ENCODE measurements around the gene ZNF593. TPM values are rescaled to one million over a fixed set of nuclear protein-coding genes. Genes with fewer than 3 reads are reported as not detected.

Gene ZNF593
- total and polyA plus RNA-seq, 8 donors = 10.6 to 138 (median 74.1) TPM; not detected in 1

GRCh38 chr1:26158271-26158907, 11.3 kb upstream of the ZNF593 start:
- no peak for DNase-seq
- H3K27me3 ChIP-seq = peaks cover 0 to 85% (median 36%) of the 10 kb centered on the region in 3 donors
- H3K4me1 ChIP-seq = peaks cover 9 to 24% (median 19%) of the 10 kb centered on the region in 4 donors
- H3K4me3 ChIP-seq = peak overlapping the region in 1 of 4 donors; percentile 66
- intact Hi-C loops (cut with DNase I; ENCODE audit: low total_unique reads) = no loop called here
- peak overlapping the region in 4 of 5 donors; percentile 28 to 49 (median 36) for H3K27ac ChIP-seq
- H3K36me3 ChIP-seq = no peaks in the 10 kb centered on the region
- no peaks in the 10 kb centered on the region for H3K9me3 ChIP-seq
- TF ChIP-seq CTCF (IDR thresholded peaks at IDR 0.05) (no peak), POLR2AphosphoS5 (IDR thresholded peaks at IDR 0.05) (no peak), EP300 (IDR thresholded peaks at IDR 0.05) (no peak), POLR2A (IDR thresholded peaks at IDR 0.05) (no peak)
- 84 to 93% (median 91%) methylated on average over 4 to 5 of the region's 5 CpGs for WGBS, 5 donors

- Histone ChIP-seq H3K27ac (peak within 1 kb of the TSS in 4 of 5 donors; percentile 34 to 49 (median 42)), H3K4me1 (peaks cover 14 to 31% (median 25%) of the 10 kb centered on the region in 4 donors), H3K36me3 (no peaks in the 10 kb centered on the region), H3K9me3 (no peaks in the 10 kb centered on the region), H3K27me3 (peaks cover 0 to 82% (median 36%) of the 10 kb centered on the region in 3 donors), H3K4me3 (peak within 1 kb of the TSS; percentile 18 to 66 (median 38))
- TF ChIP-seq CTCF (IDR thresholded peaks at IDR 0.05) = no peak
- peak in 1 of 3 donors; percentile 6 for TF ChIP-seq POLR2AphosphoS5 (IDR thresholded peaks at IDR 0.05)
- 52 to 63% (median 56%) methylated on average over 6 of the region's 6 CpGs for WGBS, 5 donors
- DNase-seq = peak in 1 of 2 donors; percentile 20
- intact Hi-C loops (cut with DNase I; ENCODE audit: low total_unique reads) = no loop called here
Observed at GRCh38 chr1:26158908-26159742, 10.6 kb upstream of the ZNF593 start, which contains the start of gene FAM110D. Gene FAM110D (plus strand): TSS chr1:26159079. CDS start chr1:26161292, 2,213 bp downstream.

- TF ChIP-seq EP300 (IDR thresholded peaks at IDR 0.05) (no peak), CTCF (IDR thresholded peaks at IDR 0.05) (no peak), POLR2AphosphoS5 (IDR thresholded peaks at IDR 0.05) (no peak), POLR2A (IDR thresholded peaks at IDR 0.05) (no peak)
- Histone ChIP-seq H3K27ac (peak overlapping the region in 3 of 5 donors; percentile 24 to 49 (median 27)), H3K4me3 (peak overlapping the region; percentile 18 to 66 (median 38)), H3K36me3 (no peaks in the 10 kb centered on the region), H3K9me3 (no peaks in the 10 kb centered on the region), H3K4me1 (peaks cover 15 to 36% (median 29%) of the 10 kb centered on the region in 4 donors), H3K27me3 (peaks cover 0 to 81% (median 36%) of the 10 kb centered on the region in 3 donors)
- DNase-seq = no peak
- intact Hi-C loops (cut with DNase I; ENCODE audit: low total_unique reads) = loop anchor here (5.0 kb wide), 1 partner anchor 122 kb away; no protein-coding TSS in a partner anchor
- 79 to 82% (median 79%) methylated on average over 4 of the region's 4 CpGs for WGBS, 5 donors
Observed at GRCh38 chr1:26159743-26160039, 10.0 kb upstream of the ZNF593 start.

All from stomach (tissue), 9 donors.